Caco-2 (cell line): ENCODE measurements around the gene SLC20A1. TPM values are rescaled to one million over a fixed set of nuclear protein-coding genes. Genes with fewer than 3 reads are reported as not detected.

Experiments
- Bru-seq: library from RNA; stranded (reverse); fragments of 400-500 nt; gene quantifications from one replicate; lab custom pipeline; 2021; lab: Mats Ljungman, UMichigan
- BruChase-seq, 2 experiments: library from RNA; stranded (reverse); fragments of 400-500 nt; gene quantifications; one replicate each; lab custom pipeline; 2021; lab: Mats Ljungman, UMichigan
- BruUV-seq: library from RNA; stranded (reverse); fragments of 400-500 nt; replicated peaks from 2 replicates; lab custom pipeline; 2021; lab: Mats Ljungman, UMichigan
- CTCF ChIA-PET: fragments of 300-600 bp; sonication (Branson Sonifier 250); formaldehyde crosslinking; loops from one replicate; lab custom pipeline; 2022; ENCODE audit warnings: antibody characterized with exemption; lab: Charles Lee
- POLR2A ChIA-PET: fragments of 300-600 bp; sonication (Branson Sonifier 250); formaldehyde crosslinking; loops from one replicate; lab custom pipeline; 2022; ENCODE audit warnings: antibody characterized with exemption; lab: Charles Lee
- DNase-seq, 2 experiments: peaks; one replicate each; pipeline versions ENCODE4 v3.0.0 to v3.0.0-alpha.2; 2020 to 2022
- H3K27me3 ChIP-seq: replicated peaks from 2 replicates; pipeline ENCODE4 v1.6.0; 2011; ENCODE audit warnings: low read length; ENCODE audit not compliant: control insufficient read depth, insufficient read depth
- H3K36me3 ChIP-seq: 2 replicates; pipeline ENCODE4 v1.5.1; 2011; ENCODE audit warnings: low read length; ENCODE audit not compliant: control insufficient read depth, insufficient read depth
- H3K4me1 ChIP-seq: fragments of 250-450 bp; sonication (Bioruptor Pico); 2 replicates; pipeline ENCODE4 v1.5.1; 2020; ENCODE audit warnings: mild to moderate bottlenecking
- H3K4me3 ChIP-seq: 2 replicates; pipeline ENCODE4 v1.5.1; 2011; ENCODE audit warnings: low read depth, mild to moderate bottlenecking, control low read depth, low read length
- H3K9me3 ChIP-seq: fragments of 250-450 bp; sonication (Bioruptor Pico); 2 replicates; pipeline ENCODE4 v1.5.1; 2020; ENCODE audit warnings: mild to moderate bottlenecking, moderate library complexity
- H3K27ac Mint-ChIP-seq: one replicate; pipeline ENCODE4 v1.8.0; 2022; ENCODE audit warnings: mixed read lengths; ENCODE audit not compliant: unreplicated experiment
- H3K27me3 Mint-ChIP-seq: one replicate; pipeline ENCODE4 v1.8.0; 2022; ENCODE audit warnings: mixed read lengths; ENCODE audit not compliant: insufficient read depth, unreplicated experiment
- H3K36me3 Mint-ChIP-seq: one replicate; pipeline ENCODE4 v1.8.0; 2022; ENCODE audit warnings: mild to moderate bottlenecking, mixed read lengths; ENCODE audit not compliant: insufficient read depth, unreplicated experiment
- H3K4me1 Mint-ChIP-seq: one replicate; pipeline ENCODE4 v1.8.0; 2022; ENCODE audit warnings: low read depth, mixed read lengths; ENCODE audit not compliant: unreplicated experiment
- H3K4me3 Mint-ChIP-seq: one replicate; pipeline ENCODE4 v1.8.0; 2022; ENCODE audit warnings: mild to moderate bottlenecking, moderate library complexity, mixed read lengths; ENCODE audit not compliant: unreplicated experiment
- H3K9me3 Mint-ChIP-seq: one replicate; pipeline ENCODE4 v1.8.0; 2022; ENCODE audit warnings: mixed read lengths; ENCODE audit not compliant: unreplicated experiment
- CTCF ChIP-seq, 2 experiments: fragments of 200-600 bp in 1 of 2; IDR thresholded peaks; 1 replicate in 1 of 2; 2 replicates in 1 of 2; pipeline versions ENCODE4 v1.5.1 to v1.8.0; 2011 to 2022; ENCODE audit warnings: antibody characterized with exemption in 1 of 2, control low read depth in 1 of 2, inconsistent platforms in 1 of 2, low read depth in 1 of 2, low read length in 1 of 2, mild to moderate bottlenecking in 1 of 2, moderate library complexity in 1 of 2; ENCODE audit not compliant: insufficient read depth in 1 of 2, severe bottlenecking in 1 of 2, unreplicated experiment in 1 of 2
- intact Hi-C: fragments of 100-400 bp; cut with micrococcal nuclease; formaldehyde crosslinking; loops from one replicate; pipeline ENCODE4 v1.10.0; 2022; ENCODE audit not compliant: unreplicated experiment
- long read RNA-seq: library from polyadenylated mRNA; stranded (forward); transcript quantifications from one replicate; pipeline ENCODE4 v2.0.0, GENCODE V29; 2022
- total RNA-seq: library from RNA; stranded (reverse); gene quantifications from 2 replicates; pipeline ENCODE4 v1.2.3, GENCODE V29; 2022

Gene SLC20A1
- total RNA-seq (91.1 and 102 TPM in 2 replicates), Bru-seq, nascent RNA (percentile 99 among the genes with signal in this experiment), BruChase-seq, experiment 1, labeled RNA remaining after a 2-hour chase (percentile 98 among the genes with signal in this experiment), BruChase-seq, experiment 2, labeled RNA remaining after a 6-hour chase (percentile 98 among the genes with signal in this experiment)
- long read RNA-seq, transcript SLC20A1-201 (11 exons, 3,381 nt) = major isoform, 155 of 189 reads
- long read RNA-seq, partial matches to known transcripts = 21 of 189 reads
- long read RNA-seq, other reads (novel, unspliced or antisense) = 13 of 189 reads

GRCh38 chr2:112645310-112646101, at the start of gene SLC20A1:
Gene SLC20A1, plus strand, starts transcription at chr2:112645939. Its CDS starts 890 bp downstream, at chr2:112646829.
- peak within 1 kb of the TSS; percentile 83 for H3K4me3 Mint-ChIP-seq
- Histone ChIP-seq H3K4me1 (peaks cover 31% of the 10 kb centered on the region), H3K4me3 (peak within 1 kb of the TSS; percentile 93), H3K27me3 (no peaks in the 10 kb centered on the region), H3K9me3 (no peaks in the 10 kb centered on the region), H3K36me3 (peaks cover 1% of the 10 kb centered on the region; the same call in 1 of the 2 replicates)
- BruUV-seq = no TSS peak
- intact Hi-C loops = loop anchor here (1.0 to 5.0 kb wide), 4 partner anchors 19 to 61 kb away; partner anchors contain the start of gene CHCHD5
- no peaks in the 10 kb centered on the region for H3K27me3 Mint-ChIP-seq
- CTCF ChIA-PET = interaction anchor here (0.6 to 3.1 kb wide), 12 partner anchors 12 to 110 kb away, joined by 3 to 26 read pairs (median 4); partner anchors contain the start of gene CHCHD5
- peaks cover 39% of the 10 kb centered on the region for H3K4me1 Mint-ChIP-seq
- POLR2A ChIA-PET = interaction anchor here (0.6 to 3.3 kb wide), 11 partner anchors 12 to 1111 kb away, joined by 3 to 30 read pairs (median 7); partner anchors contain the start of genes CHCHD5 and SLC35F5
- H3K36me3 Mint-ChIP-seq = peaks cover 65% of the 10 kb centered on the region
- peak; percentile 32 to 80 for TF ChIP-seq CTCF (IDR thresholded peaks at IDR 0.05; ENCODE audit: insufficient read depth in 1 of 2, low read depth in 1 of 2, low read length in 1 of 2, severe bottlenecking in 1 of 2, unreplicated experiment in 1 of 2)
- peak; percentile 96 to 100 for DNase-seq
- no peaks in the 10 kb centered on the region for H3K9me3 Mint-ChIP-seq
- peak within 1 kb of the TSS; percentile 96 for H3K27ac Mint-ChIP-seq

GRCh38 chr2:112597537-112598322, 48.0 kb upstream of the SLC20A1 start:
- no TSS peak for BruUV-seq
- peaks cover 9% of the 10 kb centered on the region for H3K9me3 Mint-ChIP-seq
- H3K4me1 Mint-ChIP-seq = peaks cover 26% of the 10 kb centered on the region
- peaks cover 8% of the 10 kb centered on the region for H3K4me1 ChIP-seq
- no peak overlapping the region for H3K27ac Mint-ChIP-seq
- DNase-seq = peak in 1 of 2 experiments; percentile 13
- no peak overlapping the region for H3K4me3 Mint-ChIP-seq
- H3K36me3 ChIP-seq = no peaks in the 10 kb centered on the region
- ChIA-PET CTCF (interaction anchor here (0.7 kb wide), 1 partner anchor 91 kb away, joined by 3 read pairs; no protein-coding TSS in a partner anchor), POLR2A (no interaction called here)
- no peaks in the 10 kb centered on the region for H3K27me3 Mint-ChIP-seq
- no peak for TF ChIP-seq CTCF (IDR thresholded peaks at IDR 0.05; ENCODE audit: insufficient read depth in 1 of 2, low read depth in 1 of 2, low read length in 1 of 2, severe bottlenecking in 1 of 2, unreplicated experiment in 1 of 2)
- H3K4me3 ChIP-seq = no peak overlapping the region
- H3K36me3 Mint-ChIP-seq = peaks cover 6% of the 10 kb centered on the region
- no peaks in the 10 kb centered on the region for H3K27me3 ChIP-seq
- intact Hi-C loops = no loop called here
- 0 out of 2 replicates have a peak, but pooled peaks cover 3% of the 10 kb centered on the region for H3K9me3 ChIP-seq
